Endothelial cell of umbilical vein (primary cell): ENCODE data around the gene EDN1. TPM values are rescaled to one million over a fixed set of nuclear protein-coding genes. Genes with fewer than 3 reads are reported as not detected.

Source experiments
- BruUV-seq: library from RNA; stranded (reverse); fragments of 400-500 nt; replicated peaks from 2 replicates; lab custom pipeline; 2021; lab: Mats Ljungman, UMichigan
- CTCF ChIA-PET: fragments of 300-600, 350-600 bp; sonication (Branson Sonifier 250); formaldehyde crosslinking; loops from one replicate; lab custom pipeline; 2021; ENCODE audit warnings: antibody characterized with exemption, inconsistent platforms; lab: Charles Lee
- POLR2A ChIA-PET: fragments of 300-600, 350-600 bp; sonication (Branson Sonifier 250); formaldehyde crosslinking; loops from one replicate; lab custom pipeline; 2021; ENCODE audit warnings: antibody characterized with exemption, inconsistent platforms; lab: Charles Lee
- DNase-seq: peaks from one replicate; pipeline ENCODE4 v3.0.0-alpha.2; 2011; ENCODE audit warnings: low read depth, low spot score
- FAIRE-seq: peaks from 2 replicates; lab custom pipeline; 2011; peaks lifted over from hg19 to GRCh38; lab: Jason Lieb, UNC
- H2AFZ ChIP-seq: 2 replicates; pipeline ENCODE4 v1.6.0; 2012; ENCODE audit warnings: low read depth, low read length, control low read depth, inconsistent platforms
- H3K27ac ChIP-seq: 2 replicates; pipeline ENCODE4 v1.5.1; 2011; ENCODE audit warnings: low read depth, mild to moderate bottlenecking, control low read depth, low read length, moderate library complexity; ENCODE audit not compliant: insufficient read depth
- H3K27me3 ChIP-seq, 2 experiments: 2 replicates each; pipeline versions ENCODE4 v1.6.0 to v1.6.1; 2011; ENCODE audit warnings: low read length in 2 of 2, mixed read lengths in 1 of 2; ENCODE audit not compliant: control insufficient read depth in 2 of 2, insufficient read depth in 2 of 2
- H3K36me3 ChIP-seq, 2 experiments: 2 replicates in 1 of 2; 3 replicates in 1 of 2; pipeline ENCODE4 v1.5.1; 2011; ENCODE audit warnings: low read length in 2 of 2, mild to moderate bottlenecking in 1 of 2, moderate library complexity in 1 of 2; ENCODE audit not compliant: control insufficient read depth in 2 of 2, insufficient read depth in 2 of 2; ENCODE audit errors: extremely low read depth in 1 of 2
- H3K4me1 ChIP-seq: 3 replicates; pipeline ENCODE4 v1.5.1; 2011; ENCODE audit warnings: mild to moderate bottlenecking, low read length; ENCODE audit not compliant: control insufficient read depth, insufficient read depth; ENCODE audit errors: extremely low read depth
- H3K4me2 ChIP-seq: 2 replicates; pipeline ENCODE4 v1.6.1; 2011; ENCODE audit warnings: low read length, control low read depth, mixed read lengths; ENCODE audit not compliant: insufficient read depth
- H3K4me3 ChIP-seq, 3 experiments: fragments of 200-600 bp in 1 of 3; sonication (generic), shearing (Covaris generic) in 1 of 3; replicated peaks in 1 of 3; 2 replicates each; pipeline ENCODE4 v1.5.1; 2011 to 2016; ENCODE audit warnings: control low read depth in 3 of 3, low read length in 3 of 3, mild to moderate bottlenecking in 2 of 3, inconsistent platforms in 1 of 3, low read depth in 1 of 3, moderate library complexity in 1 of 3; ENCODE audit not compliant: insufficient read depth in 1 of 3
- H3K79me2 ChIP-seq: 2 replicates; pipeline ENCODE4 v1.6.0; 2012; ENCODE audit warnings: low read length, inconsistent platforms; ENCODE audit not compliant: control insufficient read depth, insufficient read depth
- H3K9ac ChIP-seq: replicated peaks from 2 replicates; pipeline ENCODE3; 2011; ENCODE audit warnings: low read length, control low read depth; ENCODE audit not compliant: insufficient read depth; ENCODE audit errors: extremely low read depth
- H3K9me1 ChIP-seq: replicated peaks from 3 replicates; pipeline ENCODE4 v1.6.0; 2011; ENCODE audit warnings: mild to moderate bottlenecking, low read length; ENCODE audit not compliant: control insufficient read depth, insufficient read depth; ENCODE audit errors: extremely low read depth
- H3K9me3 ChIP-seq: replicated peaks from 2 replicates; pipeline ENCODE4 v1.5.1; 2012; ENCODE audit warnings: low read length, inconsistent platforms; ENCODE audit not compliant: control insufficient read depth, insufficient read depth
- H4K20me1 ChIP-seq: replicated peaks from 2 replicates; pipeline ENCODE3; 2011; ENCODE audit warnings: mild to moderate bottlenecking, low read length; ENCODE audit not compliant: control insufficient read depth, insufficient read depth; ENCODE audit errors: extremely low read depth
- EZH2 ChIP-seq: IDR thresholded peaks from 2 replicates; pipeline ENCODE4 v1.6.1; 2012; ENCODE audit warnings: borderline replicate concordance, low read depth, mild to moderate bottlenecking, moderate library complexity, low read length, inconsistent platforms; ENCODE audit not compliant: severe bottlenecking
- FOS ChIP-seq: IDR thresholded peaks from 2 replicates; pipeline ENCODE4 v1.6.1; 2011; ENCODE audit warnings: mild to moderate bottlenecking, low read length, moderate library complexity, borderline replicate concordance; ENCODE audit not compliant: insufficient read depth
- GATA2 ChIP-seq: IDR thresholded peaks from 2 replicates; pipeline ENCODE4 v1.7.0; 2011; ENCODE audit warnings: low read depth, mild to moderate bottlenecking, moderate library complexity, mixed read lengths, low read length; ENCODE audit not compliant: insufficient read length, insufficient read depth
- JUN ChIP-seq: IDR thresholded peaks from 2 replicates; pipeline ENCODE4 v1.6.1; 2011; ENCODE audit warnings: borderline replicate concordance, low read depth; ENCODE audit not compliant: insufficient read length, insufficient read depth
- MAX ChIP-seq: IDR thresholded peaks from 2 replicates; pipeline ENCODE4 v1.6.1; 2011; ENCODE audit not compliant: insufficient read depth, insufficient read length
- MYC ChIP-seq: IDR thresholded peaks from one replicate; pipeline ENCODE4 v1.6.1; 2011; ENCODE audit warnings: mild to moderate bottlenecking, low read depth, low read length
- POLR2A ChIP-seq: IDR thresholded peaks from 2 replicates; pipeline ENCODE4 v1.6.1; 2012; ENCODE audit warnings: low read depth, mild to moderate bottlenecking, control low read depth, low read length
- POLR2AphosphoS5 ChIP-seq: IDR thresholded peaks from 2 replicates; pipeline ENCODE4 v1.6.1; 2012; ENCODE audit warnings: low read depth, mild to moderate bottlenecking, control low read depth, low read length, moderate library complexity; ENCODE audit not compliant: insufficient read depth
- dilution Hi-C: fragments of 300-500 bp; cut with MboI; formaldehyde crosslinking; loops from one replicate; pipeline ENCODE4 v1.15.0; 2019; ENCODE audit warnings: low sequenced_read_pairs; ENCODE audit not compliant: extremely low pct_ligation_motif_present
- intact Hi-C: fragments of 100-400 bp; cut with micrococcal nuclease; formaldehyde crosslinking; loops from one replicate; pipeline ENCODE4 v1.10.0; 2022
- polyA plus RNA-seq, 4 experiments: library from polyadenylated mRNA; depleted of rRNA in 3 of 4; stranded (reverse) in 3 of 4; unstranded in 1 of 4; fragments of >200 nt; gene quantifications; 2 replicates each; pipeline versions ENCODE4 v1.2.1 to v1.2.3, GENCODE V29; 2011 to 2012; ENCODE audit warnings: missing spikeins in 1 of 4
- total RNA-seq: library from RNA; stranded (reverse); gene quantifications from 2 replicates; pipeline ENCODE4 v1.2.3, GENCODE V29; 2021
- TF ChIP-seq, protein P1 (sequence below), 2 donors: IDR thresholded peaks; 1 replicate in 1 of 2; 2 replicates in 1 of 2; pipeline ENCODE4 v1.5.1; 2011; ENCODE audit warnings: low read length in 2 of 2, mild to moderate bottlenecking in 2 of 2, moderate library complexity in 2 of 2, control low read depth in 1 of 2, inconsistent platforms in 1 of 2, low read depth in 1 of 2; ENCODE audit not compliant: insufficient read depth in 1 of 2; ENCODE audit errors: extremely low read depth in 1 of 2

The EDN1 gene
- total and polyA plus RNA-seq, 2 donors (not counting 3 experiments of a cell fraction or from before 2014, with no cell fraction given) = 493 to 498 TPM

DNA sequence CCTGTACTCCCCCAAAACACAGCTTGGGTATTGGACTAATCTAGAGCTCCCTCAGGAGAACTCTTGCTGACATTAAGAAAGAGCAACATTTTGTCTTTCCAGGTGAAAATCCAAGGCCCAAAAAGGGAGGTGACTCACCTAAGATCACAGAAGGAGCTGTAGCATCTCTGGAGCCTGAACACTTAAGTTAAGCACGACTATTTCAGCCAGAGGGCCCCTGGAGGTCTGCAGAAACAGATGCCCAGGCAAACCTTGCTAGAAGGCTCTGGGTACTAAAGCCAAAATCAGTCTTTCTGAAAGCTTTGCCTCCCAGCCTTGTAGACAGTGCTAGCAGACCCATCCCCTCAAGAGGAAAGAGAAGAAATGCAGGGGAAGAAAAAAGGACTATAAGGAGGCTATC is 8.8 kb downstream of the EDN1 start:
- Histone ChIP-seq H3K4me3 (no peak overlapping the region), H2AFZ (no peak overlapping the region), H3K4me1 (peaks cover 20% of the 10 kb centered on the region), H3K9me1 (no peaks in the 10 kb centered on the region), H4K20me1 (peaks cover 2% of the 10 kb centered on the region), H3K9ac (peak overlapping the region; percentile 26), H3K79me2 (peaks cover 15% of the 10 kb centered on the region), H3K36me3 (peaks cover 14 to 25% of the 10 kb centered on the region in 2 experiments), H3K27ac (peak overlapping the region; percentile 26), H3K9me3 (no peaks in the 10 kb centered on the region), H3K4me2 (no peak overlapping the region), H3K27me3 (no peaks in the 10 kb centered on the region)
- no peak for TF ChIP-seq MYC
- TF ChIP-seq MAX = no peak
- TF ChIP-seq POLR2A = no peak
- TF ChIP-seq, protein P1, sequence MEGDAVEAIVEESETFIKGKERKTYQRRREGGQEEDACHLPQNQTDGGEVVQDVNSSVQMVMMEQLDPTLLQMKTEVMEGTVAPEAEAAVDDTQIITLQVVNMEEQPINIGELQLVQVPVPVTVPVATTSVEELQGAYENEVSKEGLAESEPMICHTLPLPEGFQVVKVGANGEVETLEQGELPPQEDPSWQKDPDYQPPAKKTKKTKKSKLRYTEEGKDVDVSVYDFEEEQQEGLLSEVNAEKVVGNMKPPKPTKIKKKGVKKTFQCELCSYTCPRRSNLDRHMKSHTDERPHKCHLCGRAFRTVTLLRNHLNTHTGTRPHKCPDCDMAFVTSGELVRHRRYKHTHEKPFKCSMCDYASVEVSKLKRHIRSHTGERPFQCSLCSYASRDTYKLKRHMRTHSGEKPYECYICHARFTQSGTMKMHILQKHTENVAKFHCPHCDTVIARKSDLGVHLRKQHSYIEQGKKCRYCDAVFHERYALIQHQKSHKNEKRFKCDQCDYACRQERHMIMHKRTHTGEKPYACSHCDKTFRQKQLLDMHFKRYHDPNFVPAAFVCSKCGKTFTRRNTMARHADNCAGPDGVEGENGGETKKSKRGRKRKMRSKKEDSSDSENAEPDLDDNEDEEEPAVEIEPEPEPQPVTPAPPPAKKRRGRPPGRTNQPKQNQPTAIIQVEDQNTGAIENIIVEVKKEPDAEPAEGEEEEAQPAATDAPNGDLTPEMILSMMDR (IDR thresholded peaks at IDR 0.05; ENCODE audit: extremely low read depth in 1 of 2, insufficient read depth in 1 of 2, low read depth in 1 of 2, low read length in 2 of 2) = no peak
- TF ChIP-seq JUN = no peak
- TF ChIP-seq GATA2 = no peak
- TF ChIP-seq FOS = no peak
- TF ChIP-seq POLR2AphosphoS5 = no peak
- TF ChIP-seq EZH2 = no peak
- intact Hi-C loops = loop anchor here (1.0 to 2.0 kb wide), 7 partner anchors 94 to 304 kb away; no protein-coding TSS in a partner anchor
- BruUV-seq = no TSS peak
- FAIRE-seq (no peak), DNase-seq (peak; percentile 81)
- ChIA-PET POLR2A (interaction anchor here (0.7 to 5.7 kb wide), 12 partner anchors 9 to 692 kb away, joined by 3 to 39 read pairs (median 8); partner anchors contain the start of gene EDN1), CTCF (interaction anchor here (0.9 to 9.6 kb wide), 12 partner anchors 9 to 644 kb away, joined by 3 to 203 read pairs (median 12); partner anchors contain the start of gene EDN1)
- dilution Hi-C loops = loop anchor here (10.0 to 25.0 kb wide), 4 partner anchors 188 to 687 kb away; no protein-coding TSS in a partner anchor
